BJ (cell line): ENCODE data around the gene ADAMTS7. TPM values are rescaled to one million over a fixed set of nuclear protein-coding genes. Genes with fewer than 3 reads are reported as not detected.
A peak's percentile ranks its signal among the peaks of the same experiment; 100 is the strongest.

ENCODE experiments used
- CTCF ChIA-PET: fragments of 350-600 bp; formaldehyde crosslinking; extraction: SDS; loops from one replicate; lab custom pipeline; 2021; ENCODE audit warnings: antibody characterized with exemption, inconsistent platforms; lab: Yijun Ruan, JAX
- POLR2A ChIA-PET: fragments of 300-600 bp; sonication (Branson Sonifier 250); formaldehyde crosslinking; extraction: SDS; loops from one replicate; lab custom pipeline; 2021; ENCODE audit warnings: antibody characterized with exemption; lab: Charles Lee
- DNase-seq: peaks from one replicate; pipeline ENCODE4 v3.0.0-alpha.2; 2011; ENCODE audit warnings: low read depth
- H3K27me3 ChIP-seq: 2 replicates; pipeline ENCODE4 v1.6.0; 2011; ENCODE audit warnings: low read length; ENCODE audit not compliant: control insufficient read depth, insufficient read depth
- H3K36me3 ChIP-seq: 2 replicates; pipeline ENCODE4 v1.5.1; 2011; ENCODE audit warnings: low read length; ENCODE audit not compliant: control insufficient read depth, insufficient read depth
- H3K4me3 ChIP-seq: 2 replicates; pipeline ENCODE4 v1.5.1; 2011; ENCODE audit warnings: low read depth, mild to moderate bottlenecking, control low read depth, low read length
- CTCF ChIP-seq: IDR thresholded peaks from 2 replicates; pipeline ENCODE4 v1.5.1; 2011; ENCODE audit warnings: low read depth, mild to moderate bottlenecking, control low read depth, inconsistent platforms, low read length, moderate library complexity; ENCODE audit not compliant: insufficient read depth
- polyA plus RNA-seq: library from polyadenylated mRNA; depleted of rRNA; stranded (reverse); fragments of >200 nt; gene quantifications from 2 replicates; pipeline ENCODE4 v1.2.3, GENCODE V29; 2011; rRNA removed
- small RNA-seq: library from RNA; depleted of rRNA; stranded (forward); fragments of <200 nt; gene quantifications from one replicate; pipeline ENCODE3, GENCODE V24; 2012; ENCODE audit warnings: low replicate concordance, low read depth; ENCODE audit not compliant: insufficient read length

Gene ADAMTS7
- polyA plus RNA-seq, 1 experiment: 9.6 TPM

- no peak for DNase-seq
- H3K4me3 ChIP-seq: no peak overlapping the region
- ChIA-PET CTCF (interaction anchor here (0.7 to 7.1 kb wide), 29 partner anchors 9 to 597 kb away, joined by 3 to 83 read pairs (median 5); partner anchors contain the start of gene CHRNA3), POLR2A (no interaction called here)
- peak; percentile 93 for TF ChIP-seq CTCF
- H3K27me3 ChIP-seq: no peaks in the 10 kb centered on the region; the same call in none of the 2 replicates
- H3K36me3 ChIP-seq: no peaks in the 10 kb centered on the region
Observed at GRCh38 chr15:78709263-78709882, 101.9 kb downstream of the ADAMTS7 start.

Small RNA genes within 50 kb of the gene (small RNA-seq; reads per million reads assigned to genes)
- not detected for gene AC022748.3

Other genes with a start within 250 kb of the ADAMTS7 start
- gene CHRNA5, start 245.9 kb downstream of the ADAMTS7 start, polyA plus RNA-seq: 1.1 and 1.9 TPM in 2 replicates
- not detected in 2 replicates for gene CHRNA3, start 190.5 kb downstream of the ADAMTS7 start, polyA plus RNA-seq
- gene CHRNB4, start 170.3 kb downstream of the ADAMTS7 start, polyA plus RNA-seq: not detected in 2 replicates
- gene MORF4L1, start 61.4 kb upstream of the ADAMTS7 start, polyA plus RNA-seq: 199 and 373 TPM in 2 replicates
- gene CTSH, start 133.6 kb upstream of the ADAMTS7 start, polyA plus RNA-seq: 30.9 and 40.2 TPM in 2 replicates